Effector memory CD8-positive, alpha-beta T cell (primary cell): ENCODE data around the gene ZNF784.
A peak's percentile ranks its signal among the peaks of the same experiment; 100 is the strongest.

Experiments
- ATAC-seq: fragments of 150-1000 bp; cut with Tn5 transposase; replicated peaks from 2 replicates; pipeline ENCODE4 v1.10.0; 2021; ENCODE audit warnings: mild to moderate bottlenecking, moderate library complexity
- DNase-seq, 3 experiments: peaks; one replicate each; pipeline ENCODE4 v3.0.0; 2021
- H3K27ac Mint-ChIP-seq, 2 donors: one replicate each; pipeline ENCODE4 v1.8.0; 2022; ENCODE audit warnings: mild to moderate bottlenecking in 2 of 2, mixed read lengths in 2 of 2, moderate library complexity in 2 of 2
- H3K27me3 Mint-ChIP-seq, 2 donors: one replicate each; pipeline ENCODE4 v1.8.0; 2022; ENCODE audit warnings: mixed read lengths in 2 of 2
- H3K36me3 Mint-ChIP-seq: one replicate; pipeline ENCODE4 v1.8.0; 2022; ENCODE audit warnings: mild to moderate bottlenecking, moderate library complexity, mixed read lengths; ENCODE audit not compliant: insufficient read depth
- H3K4me1 Mint-ChIP-seq, 2 donors: one replicate each; pipeline ENCODE4 v1.8.0; 2022; ENCODE audit warnings: low read depth in 2 of 2, mixed read lengths in 2 of 2
- H3K4me3 Mint-ChIP-seq, 2 donors: one replicate each; pipeline ENCODE4 v1.8.0; 2022; ENCODE audit warnings: mild to moderate bottlenecking in 2 of 2, mixed read lengths in 2 of 2, moderate library complexity in 2 of 2
- H3K9me3 Mint-ChIP-seq, 2 donors: one replicate each; pipeline ENCODE4 v1.8.0; 2022; ENCODE audit warnings: mixed read lengths in 2 of 2

Gene ZNF784

GRCh38 chr19:55653651-55654322 is 29.4 kb upstream of the ZNF784 start:
- H3K36me3 Mint-ChIP-seq: peaks cover 42% of the 10 kb centered on the region

GRCh38 chr19:55652311-55653128 is 28.2 kb upstream of the ZNF784 start:
- peak overlapping the region in 1 of 2 donors; percentile 17 for H3K4me3 Mint-ChIP-seq
- H3K9me3 Mint-ChIP-seq: no peaks in the 10 kb centered on the region
- ATAC-seq (no peak), DNase-seq (no peak)
- H3K36me3 Mint-ChIP-seq: peaks cover 41% of the 10 kb centered on the region
- H3K27me3 Mint-ChIP-seq: peaks cover 0 to 15% of the 10 kb centered on the region in 2 donors
- peaks cover 23 to 31% of the 10 kb centered on the region in 2 donors for H3K4me1 Mint-ChIP-seq
- H3K27ac Mint-ChIP-seq: peak overlapping the region in 1 of 2 donors; percentile 98

More at GRCh38 chr19:55653651-55654322, 29.4 kb upstream of the ZNF784 start:
- Mint-ChIP-seq H3K4me1 (peaks cover 26 to 31% of the 10 kb centered on the region in 2 donors), H3K4me3 (peak overlapping the region; percentile 90 to 92), H3K27me3 (peaks cover 0 to 13% of the 10 kb centered on the region in 2 donors), H3K27ac (peak overlapping the region; percentile 96 to 98), H3K9me3 (no peaks in the 10 kb centered on the region)
- peak; percentile 98 to 99 (median 99) for DNase-seq
- peak; percentile 61 for ATAC-seq

- ATAC-seq (no peak), DNase-seq (no peak)
- Mint-ChIP-seq H3K9me3 (no peaks in the 10 kb centered on the region), H3K4me1 (peaks cover 15 to 28% of the 10 kb centered on the region in 2 donors), H3K36me3 (peaks cover 42% of the 10 kb centered on the region), H3K4me3 (no peak overlapping the region), H3K27ac (peak overlapping the region in 1 of 2 donors; percentile 86), H3K27me3 (peaks cover 0 to 15% of the 10 kb centered on the region in 2 donors)
Measured at GRCh38 chr19:55651236-55651635, 26.9 kb upstream of the ZNF784 start.

- H3K27me3 Mint-ChIP-seq: peaks cover 0 to 15% of the 10 kb centered on the region in 2 donors
- peaks cover 10 to 23% of the 10 kb centered on the region in 2 donors for H3K4me1 Mint-ChIP-seq
- no peaks in the 10 kb centered on the region for H3K9me3 Mint-ChIP-seq
- no peak for DNase-seq
- H3K4me3 Mint-ChIP-seq: no peak overlapping the region
- H3K36me3 Mint-ChIP-seq: peaks cover 44% of the 10 kb centered on the region
- H3K27ac Mint-ChIP-seq: peak overlapping the region; percentile 66 to 86
- no peak for ATAC-seq
Measured at GRCh38 chr19:55650602-55651230, 26.4 kb upstream of the ZNF784 start.

GRCh38 chr19:55650126-55650557 is 25.8 kb upstream of the ZNF784 start:
- Mint-ChIP-seq H3K36me3 (peaks cover 40% of the 10 kb centered on the region), H3K9me3 (no peaks in the 10 kb centered on the region), H3K4me3 (peak overlapping the region; percentile 53 to 82), H3K4me1 (peaks cover 8 to 20% of the 10 kb centered on the region in 2 donors), H3K27ac (no peak overlapping the region), H3K27me3 (peaks cover 0 to 15% of the 10 kb centered on the region in 2 donors)
- DNase-seq: no peak
- ATAC-seq: no peak

- H3K9me3 Mint-ChIP-seq: no peaks in the 10 kb centered on the region
- peaks cover 0 to 15% of the 10 kb centered on the region in 2 donors for H3K27me3 Mint-ChIP-seq
- H3K36me3 Mint-ChIP-seq: peaks cover 33% of the 10 kb centered on the region
- ATAC-seq (no peak), DNase-seq (no peak)
- peaks cover 10 to 22% of the 10 kb centered on the region in 2 donors for H3K4me1 Mint-ChIP-seq
- H3K4me3 Mint-ChIP-seq: peak overlapping the region in 1 of 2 donors; percentile 82
- peak overlapping the region; percentile 19 to 51 for H3K27ac Mint-ChIP-seq
Measured at GRCh38 chr19:55649268-55650125, 25.1 kb upstream of the ZNF784 start.

GRCh38 chr19:55648585-55649267 is 24.4 kb upstream of the ZNF784 start:
- H3K4me3 Mint-ChIP-seq: peak overlapping the region; percentile 60 to 82
- peaks cover 15 to 26% of the 10 kb centered on the region in 2 donors for H3K4me1 Mint-ChIP-seq
- peaks cover 26% of the 10 kb centered on the region for H3K36me3 Mint-ChIP-seq
- H3K27ac Mint-ChIP-seq: peak overlapping the region; percentile 51 to 79
- no peaks in the 10 kb centered on the region for H3K9me3 Mint-ChIP-seq
- DNase-seq (no peak), ATAC-seq (no peak)
- H3K27me3 Mint-ChIP-seq: peaks cover 0 to 15% of the 10 kb centered on the region in 2 donors

- H3K9me3 Mint-ChIP-seq: no peaks in the 10 kb centered on the region
- H3K36me3 Mint-ChIP-seq: peaks cover 27% of the 10 kb centered on the region
- DNase-seq (peak in 1 of 3 experiments; percentile 17), ATAC-seq (peak; percentile 26)
- peaks cover 21 to 29% of the 10 kb centered on the region in 2 donors for H3K4me1 Mint-ChIP-seq
- peak within 1 kb of the TSS; percentile 51 to 79 for H3K27ac Mint-ChIP-seq
- H3K4me3 Mint-ChIP-seq: peak within 1 kb of the TSS; percentile 61 to 82
- H3K27me3 Mint-ChIP-seq: peaks cover 0 to 15% of the 10 kb centered on the region in 2 donors
Measured at GRCh38 chr19:55647732-55648584, 23.6 kb upstream of the ZNF784 start, which contains the start of gene CCDC106. Gene CCDC106 (plus strand): TSS chr19:55648212. CDS start chr19:55649047, 835 bp downstream.

- Mint-ChIP-seq H3K27ac (no peak overlapping the region), H3K4me1 (peaks cover 25 to 32% of the 10 kb centered on the region in 2 donors), H3K27me3 (peaks cover 0 to 15% of the 10 kb centered on the region in 2 donors), H3K36me3 (peaks cover 30% of the 10 kb centered on the region), H3K9me3 (no peaks in the 10 kb centered on the region), H3K4me3 (peak overlapping the region; percentile 61 to 71)
- no peak for ATAC-seq
- no peak for DNase-seq
Measured at GRCh38 chr19:55646889-55647731, 22.7 kb upstream of the ZNF784 start.

- peak overlapping the region; percentile 37 to 48 for H3K4me3 Mint-ChIP-seq
- peaks cover 36 to 42% of the 10 kb centered on the region in 2 donors for H3K4me1 Mint-ChIP-seq
- ATAC-seq (no peak), DNase-seq (no peak)
- H3K36me3 Mint-ChIP-seq: peaks cover 32% of the 10 kb centered on the region
- H3K9me3 Mint-ChIP-seq: no peaks in the 10 kb centered on the region
- peaks cover 0 to 15% of the 10 kb centered on the region in 2 donors for H3K27me3 Mint-ChIP-seq
- H3K27ac Mint-ChIP-seq: no peak overlapping the region
Measured at GRCh38 chr19:55645512-55645881, 21.1 kb upstream of the ZNF784 start.
